GM18868 (cell line): ENCODE results near the gene HECA.
"Not testable (repeated sequence)": the region's sequence is repeated elsewhere in the genome, so short reads cannot be mapped to it uniquely, and the experiment has no call there.

Experiments
- ATAC-seq: cut with Tn5 transposase; IDR thresholded peaks from one replicate; pipeline ENCODE4 v1.9.1; 2021; ENCODE audit warnings: mild to moderate bottlenecking, moderate library complexity; ENCODE audit not compliant: unreplicated experiment

HECA gene

GRCh38 chr6:139134817-139135577 lies at the start of gene HECA:
TSS of gene HECA (plus strand) at chr6:139135080. CDS start at chr6:139135397, 317 bp downstream.
- ATAC-seq = peak; percentile 84

- ATAC-seq = no peak
These were observed 43.1 kb upstream of the HECA start for GRCh38 chr6:139091826-139092225.

- peak; percentile 96 for ATAC-seq
These were observed 34.9 kb upstream of the HECA start for GRCh38 chr6:139099984-139100383.

GRCh38 chr6:139107051-139107450 lies 27.8 kb upstream of the HECA start:
- no peak for ATAC-seq

- ATAC-seq = no peak
These were observed 26.5 kb upstream of the HECA start for GRCh38 chr6:139108378-139108777.

GRCh38 chr6:139109558-139109957 lies 25.3 kb upstream of the HECA start:
- peak; percentile 58 for ATAC-seq

GRCh38 chr6:139112146-139112545 lies 22.7 kb upstream of the HECA start:
- ATAC-seq = no peak

GRCh38 chr6:139112561-139112960 lies 22.3 kb upstream of the HECA start:
- no peak for ATAC-seq

- ATAC-seq = no peak
These were observed 20.1 kb upstream of the HECA start for GRCh38 chr6:139114746-139115145.

GRCh38 chr6:139115989-139116758 lies 18.7 kb upstream of the HECA start:
- ATAC-seq = no peak

GRCh38 chr6:139117734-139118133 lies 17.1 kb upstream of the HECA start:
- ATAC-seq = no peak

GRCh38 chr6:139119552-139119951 lies 15.3 kb upstream of the HECA start:
- no peak for ATAC-seq

- ATAC-seq = not testable (repeated sequence)
These were observed 12.1 kb upstream of the HECA start for GRCh38 chr6:139122823-139123222.

GRCh38 chr6:139124887-139125672 lies 9.8 kb upstream of the HECA start:
- peak; percentile 100 for ATAC-seq

GRCh38 chr6:139126255-139126654 lies 8.6 kb upstream of the HECA start:
- no peak for ATAC-seq

- ATAC-seq = no peak
These were observed 7.9 kb upstream of the HECA start for GRCh38 chr6:139126931-139127330.

GRCh38 chr6:139129284-139129683 lies 5.6 kb upstream of the HECA start:
- ATAC-seq = no peak

GRCh38 chr6:139131736-139132280 lies 3.1 kb upstream of the HECA start:
- no peak for ATAC-seq

- ATAC-seq = no peak
These were observed 1.4 kb upstream of the HECA start for GRCh38 chr6:139133262-139134063.

GRCh38 chr6:139134064-139134395 lies 850 bp upstream of the HECA start:
- no peak for ATAC-seq
